Panc1 (cell line): ENCODE results near the gene LRRC4B.

Experiments used
- POLR2AphosphoS5 ChIP-seq: IDR thresholded peaks from 2 replicates; pipeline ENCODE4 v1.6.1; 2012; ENCODE audit warnings: mild to moderate bottlenecking, low read depth, low read length, moderate library complexity
- TCF7L2 ChIP-seq: IDR thresholded peaks from 2 replicates; pipeline ENCODE4 v1.6.1; 2011; ENCODE audit warnings: mild to moderate bottlenecking, low read depth, low read length, inconsistent platforms
- TF ChIP-seq, protein P1 (sequence below): fragments of 450-650 bp; IDR thresholded peaks from 2 replicates; pipeline ENCODE4 v1.5.1; 2017; ENCODE audit warnings: mild to moderate bottlenecking
- TF ChIP-seq, protein P2 (sequence below), 2 experiments: IDR thresholded peaks; 2 replicates each; pipeline ENCODE4 v1.6.1; 2011 to 2012; ENCODE audit warnings: low read depth in 2 of 2, control low read depth in 1 of 2, low read length in 1 of 2, mild to moderate bottlenecking in 1 of 2, moderate library complexity in 1 of 2; ENCODE audit not compliant: insufficient read depth in 1 of 2

DNA sequence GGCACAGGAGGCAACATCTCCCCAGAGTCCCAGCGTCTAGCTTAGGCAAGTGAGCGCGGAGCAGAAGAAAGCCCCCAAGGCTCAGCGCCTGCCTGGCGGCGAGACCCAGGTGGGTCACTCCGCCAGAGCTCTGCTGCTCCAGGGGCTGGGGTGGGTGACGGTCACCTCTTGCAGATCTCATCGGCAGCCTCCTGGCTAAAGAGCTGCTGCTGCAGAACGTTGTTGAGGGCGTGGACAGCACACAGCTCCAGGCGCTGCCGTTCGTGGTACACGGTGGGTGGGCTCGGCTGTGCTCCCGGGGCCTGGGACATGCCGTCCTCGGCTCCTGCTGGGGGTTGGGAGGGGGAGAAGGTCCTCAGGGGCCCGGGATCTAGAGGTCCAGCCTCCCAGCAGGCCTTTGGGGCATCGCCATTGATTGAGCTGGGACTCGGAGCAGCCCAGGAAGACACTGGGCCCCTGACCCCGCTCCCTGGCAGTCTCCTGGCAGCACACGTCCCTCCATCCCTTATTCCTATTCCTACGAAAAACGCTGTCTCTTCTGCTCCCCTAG, 58.0 kb downstream of the LRRC4B start:
- TF ChIP-seq, protein P1, sequence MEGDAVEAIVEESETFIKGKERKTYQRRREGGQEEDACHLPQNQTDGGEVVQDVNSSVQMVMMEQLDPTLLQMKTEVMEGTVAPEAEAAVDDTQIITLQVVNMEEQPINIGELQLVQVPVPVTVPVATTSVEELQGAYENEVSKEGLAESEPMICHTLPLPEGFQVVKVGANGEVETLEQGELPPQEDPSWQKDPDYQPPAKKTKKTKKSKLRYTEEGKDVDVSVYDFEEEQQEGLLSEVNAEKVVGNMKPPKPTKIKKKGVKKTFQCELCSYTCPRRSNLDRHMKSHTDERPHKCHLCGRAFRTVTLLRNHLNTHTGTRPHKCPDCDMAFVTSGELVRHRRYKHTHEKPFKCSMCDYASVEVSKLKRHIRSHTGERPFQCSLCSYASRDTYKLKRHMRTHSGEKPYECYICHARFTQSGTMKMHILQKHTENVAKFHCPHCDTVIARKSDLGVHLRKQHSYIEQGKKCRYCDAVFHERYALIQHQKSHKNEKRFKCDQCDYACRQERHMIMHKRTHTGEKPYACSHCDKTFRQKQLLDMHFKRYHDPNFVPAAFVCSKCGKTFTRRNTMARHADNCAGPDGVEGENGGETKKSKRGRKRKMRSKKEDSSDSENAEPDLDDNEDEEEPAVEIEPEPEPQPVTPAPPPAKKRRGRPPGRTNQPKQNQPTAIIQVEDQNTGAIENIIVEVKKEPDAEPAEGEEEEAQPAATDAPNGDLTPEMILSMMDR = no peak
- TF ChIP-seq POLR2AphosphoS5 (no peak), TCF7L2 (no peak)
- TF ChIP-seq, protein P2, sequence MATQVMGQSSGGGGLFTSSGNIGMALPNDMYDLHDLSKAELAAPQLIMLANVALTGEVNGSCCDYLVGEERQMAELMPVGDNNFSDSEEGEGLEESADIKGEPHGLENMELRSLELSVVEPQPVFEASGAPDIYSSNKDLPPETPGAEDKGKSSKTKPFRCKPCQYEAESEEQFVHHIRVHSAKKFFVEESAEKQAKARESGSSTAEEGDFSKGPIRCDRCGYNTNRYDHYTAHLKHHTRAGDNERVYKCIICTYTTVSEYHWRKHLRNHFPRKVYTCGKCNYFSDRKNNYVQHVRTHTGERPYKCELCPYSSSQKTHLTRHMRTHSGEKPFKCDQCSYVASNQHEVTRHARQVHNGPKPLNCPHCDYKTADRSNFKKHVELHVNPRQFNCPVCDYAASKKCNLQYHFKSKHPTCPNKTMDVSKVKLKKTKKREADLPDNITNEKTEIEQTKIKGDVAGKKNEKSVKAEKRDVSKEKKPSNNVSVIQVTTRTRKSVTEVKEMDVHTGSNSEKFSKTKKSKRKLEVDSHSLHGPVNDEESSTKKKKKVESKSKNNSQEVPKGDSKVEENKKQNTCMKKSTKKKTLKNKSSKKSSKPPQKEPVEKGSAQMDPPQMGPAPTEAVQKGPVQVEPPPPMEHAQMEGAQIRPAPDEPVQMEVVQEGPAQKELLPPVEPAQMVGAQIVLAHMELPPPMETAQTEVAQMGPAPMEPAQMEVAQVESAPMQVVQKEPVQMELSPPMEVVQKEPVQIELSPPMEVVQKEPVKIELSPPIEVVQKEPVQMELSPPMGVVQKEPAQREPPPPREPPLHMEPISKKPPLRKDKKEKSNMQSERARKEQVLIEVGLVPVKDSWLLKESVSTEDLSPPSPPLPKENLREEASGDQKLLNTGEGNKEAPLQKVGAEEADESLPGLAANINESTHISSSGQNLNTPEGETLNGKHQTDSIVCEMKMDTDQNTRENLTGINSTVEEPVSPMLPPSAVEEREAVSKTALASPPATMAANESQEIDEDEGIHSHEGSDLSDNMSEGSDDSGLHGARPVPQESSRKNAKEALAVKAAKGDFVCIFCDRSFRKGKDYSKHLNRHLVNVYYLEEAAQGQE (IDR thresholded peaks at IDR 0.05; ENCODE audit: insufficient read depth in 1 of 2, low read depth in 2 of 2, low read length in 1 of 2) = no peak
